OCI-LY7 (cell line): ENCODE results near the gene SCGB1C2. TPM values are rescaled to one million over a fixed set of nuclear protein-coding genes. Genes with fewer than 3 reads are reported as not detected.

ENCODE experiments used
- BruUV-seq: library from RNA; stranded (reverse); fragments of 400-500 nt; replicated peaks from 2 replicates; lab custom pipeline; 2021; lab: Mats Ljungman, UMichigan
- CTCF ChIA-PET: fragments of 300-600 bp; sonication (Branson Sonifier 250); formaldehyde crosslinking; loops from one replicate; lab custom pipeline; 2022; ENCODE audit warnings: antibody characterized with exemption; ENCODE audit not compliant: unreplicated experiment; lab: Charles Lee
- POLR2A ChIA-PET: fragments of 300-600 bp; sonication (Branson Sonifier 250); formaldehyde crosslinking; loops from one replicate; lab custom pipeline; 2022; ENCODE audit warnings: antibody characterized with exemption; lab: Charles Lee
- DNase-seq: peaks from one replicate; pipeline ENCODE4 v3.0.0-alpha.2; 2015; ENCODE audit warnings: low spot score
- H2AFZ ChIP-seq: fragments of 200-600 bp; sonication (generic), shearing (Covaris generic); 2 replicates; pipeline ENCODE4 v1.6.1; 2014; ENCODE audit warnings: mild to moderate bottlenecking, antibody characterized with exemption, low read length, moderate library complexity
- H3K27ac ChIP-seq: fragments of 200-600 bp; sonication (generic); 2 replicates; pipeline ENCODE4 v1.5.1; 2014; ENCODE audit warnings: mixed run types, low read depth, mild to moderate bottlenecking, moderate library complexity, low read length, inconsistent platforms; ENCODE audit not compliant: poor library complexity, severe bottlenecking
- H3K36me3 ChIP-seq: fragments of 200-600 bp; sonication (generic); 2 replicates; pipeline ENCODE4 v1.6.1; 2014; ENCODE audit warnings: mild to moderate bottlenecking, antibody characterized with exemption, low read length, moderate library complexity, mixed read lengths; ENCODE audit not compliant: insufficient read depth
- H3K4me1 ChIP-seq: fragments of 200-600 bp; sonication (generic); 2 replicates; pipeline ENCODE4 v1.5.1; 2014; ENCODE audit warnings: mild to moderate bottlenecking, low read length; ENCODE audit not compliant: insufficient read depth, poor library complexity, severe bottlenecking
- H3K4me2 ChIP-seq: fragments of 200-600 bp; sonication (generic); 2 replicates; pipeline ENCODE4 v1.6.1; 2014; ENCODE audit warnings: mild to moderate bottlenecking, low read length
- H3K4me3 ChIP-seq: fragments of 200-600 bp; sonication (generic); 2 replicates; pipeline ENCODE4 v1.5.1; 2014; ENCODE audit warnings: mild to moderate bottlenecking, low read depth, low read length; ENCODE audit not compliant: poor library complexity, severe bottlenecking
- H3K79me2 ChIP-seq: fragments of 200-600 bp; sonication (generic); 2 replicates; pipeline ENCODE4 v1.6.1; 2016; ENCODE audit warnings: low read depth, mild to moderate bottlenecking, low read length, moderate library complexity, mixed read lengths; ENCODE audit not compliant: insufficient read depth
- H3K9me2 ChIP-seq: fragments of 200-600 bp; sonication (generic); 2 replicates; pipeline ENCODE4 v1.6.1; 2016; ENCODE audit warnings: mild to moderate bottlenecking, low read length, mixed read lengths; ENCODE audit not compliant: insufficient read depth
- H3K9me3 ChIP-seq: fragments of 200-600 bp; sonication (generic); 2 replicates; pipeline ENCODE4 v1.6.1; 2014; ENCODE audit warnings: mild to moderate bottlenecking, mixed run types, low read length, mixed read lengths
- H4K20me1 ChIP-seq: fragments of 200-600 bp; sonication (generic); 2 replicates; pipeline ENCODE4 v1.6.1; 2014; ENCODE audit warnings: mild to moderate bottlenecking, antibody characterized with exemption, low read length, moderate library complexity, mixed read lengths; ENCODE audit not compliant: insufficient read depth
- CTCF ChIP-seq: fragments of 200-600 bp; sonication (generic); conservative IDR thresholded peaks from 2 replicates; pipeline ENCODE4 v1.5.1; 2014; ENCODE audit warnings: mild to moderate bottlenecking, antibody characterized with exemption, low read length, moderate library complexity, mixed read lengths
- EZH2phosphoT487 ChIP-seq: fragments of 200-600 bp; sonication (generic); IDR thresholded peaks from 2 replicates; pipeline ENCODE4 v1.6.1; 2018; ENCODE audit warnings: low read depth, borderline replicate concordance, mild to moderate bottlenecking, mixed run types, antibody characterized with exemption, low read length, moderate library complexity, mixed read lengths
- intact Hi-C: fragments of 100-400 bp; cut with micrococcal nuclease; formaldehyde crosslinking; loops from one replicate; pipeline ENCODE4 v1.10.0; 2022; ENCODE audit not compliant: unreplicated experiment
- total RNA-seq, 2 experiments: library from RNA; depleted of rRNA in 1 of 2; stranded (reverse); fragments of >200 nt in 1 of 2; shearing (Covaris generic) in 1 of 2; gene quantifications; 2 replicates each; pipeline ENCODE4 v1.2.3, GENCODE V29; 2014 to 2022

The SCGB1C2 gene
- total RNA-seq, 2 experiments from 2014 or later: not detected

- POLR2A ChIA-PET: interaction anchor here (0.7 kb wide), 1 partner anchor 233 kb away, joined by 4 read pairs; no protein-coding TSS in a partner anchor
- CTCF ChIA-PET: no interaction called here
- Histone ChIP-seq H3K36me3 (no peaks in the 10 kb centered on the region), H3K4me3 (no peak overlapping the region), H4K20me1 (no peaks in the 10 kb centered on the region), H2AFZ (no peak overlapping the region), H3K27ac (no peak overlapping the region), H3K4me2 (no peak overlapping the region), H3K9me2 (no peaks in the 10 kb centered on the region), H3K4me1 (no peaks in the 10 kb centered on the region), H3K9me3 (no peaks in the 10 kb centered on the region), H3K79me2 (no peaks in the 10 kb centered on the region)
- TF ChIP-seq EZH2phosphoT487 (no peak), CTCF (no peak)
- DNase-seq: no peak
- intact Hi-C loops: no loop called here
- BruUV-seq: no TSS peak
These were observed 11.4 kb downstream of the SCGB1C2 start for GRCh38 chr17:148757-149156.

GRCh38 chr17:149231-149630 lies 11.9 kb downstream of the SCGB1C2 start:
- Histone ChIP-seq H2AFZ (no peak overlapping the region), H3K4me1 (no peaks in the 10 kb centered on the region), H3K79me2 (no peaks in the 10 kb centered on the region), H3K9me2 (no peaks in the 10 kb centered on the region), H3K36me3 (no peaks in the 10 kb centered on the region), H3K4me2 (no peak overlapping the region), H4K20me1 (no peaks in the 10 kb centered on the region), H3K27ac (no peak overlapping the region), H3K9me3 (no peaks in the 10 kb centered on the region), H3K4me3 (no peak overlapping the region)
- CTCF ChIA-PET: no interaction called here
- no peak for DNase-seq
- BruUV-seq: no TSS peak
- POLR2A ChIA-PET: interaction anchor here (0.7 kb wide), 1 partner anchor 233 kb away, joined by 4 read pairs; no protein-coding TSS in a partner anchor
- TF ChIP-seq CTCF (no peak), EZH2phosphoT487 (no peak)
- intact Hi-C loops: no loop called here

- no TSS peak for BruUV-seq
- ChIA-PET POLR2A (no interaction called here), CTCF (no interaction called here)
- TF ChIP-seq EZH2phosphoT487 (no peak), CTCF (no peak)
- Histone ChIP-seq H3K79me2 (no peaks in the 10 kb centered on the region), H3K9me2 (no peaks in the 10 kb centered on the region), H3K4me1 (no peaks in the 10 kb centered on the region), H4K20me1 (no peaks in the 10 kb centered on the region), H3K4me3 (no peak overlapping the region), H3K9me3 (no peaks in the 10 kb centered on the region), H3K4me2 (no peak overlapping the region), H3K27ac (no peak overlapping the region), H3K36me3 (no peaks in the 10 kb centered on the region), H2AFZ (no peak overlapping the region)
- no peak for DNase-seq
- intact Hi-C loops: no loop called here
These were observed 12.7 kb downstream of the SCGB1C2 start for GRCh38 chr17:149897-150584.
